Glutamatergic neuron (in vitro differentiated cells): ENCODE results near the gene USP16. TPM values are rescaled to one million over a fixed set of nuclear protein-coding genes. Genes with fewer than 3 reads are reported as not detected.

Source experiments
- DNase-seq: peaks from one replicate; pipeline ENCODE4 v3.0.0; 2022
- H3K27ac Mint-ChIP-seq: one replicate; pipeline ENCODE4 v1.8.0; 2020; ENCODE audit warnings: mild to moderate bottlenecking, mixed read lengths, inconsistent platforms; ENCODE audit not compliant: unreplicated experiment
- H3K27me3 Mint-ChIP-seq: one replicate; pipeline ENCODE4 v1.8.0; 2020; ENCODE audit warnings: mild to moderate bottlenecking, moderate library complexity, mixed read lengths, inconsistent platforms; ENCODE audit not compliant: unreplicated experiment
- H3K36me3 Mint-ChIP-seq: one replicate; pipeline ENCODE4 v1.8.0; 2020; ENCODE audit warnings: mild to moderate bottlenecking, mixed read lengths, inconsistent platforms; ENCODE audit not compliant: unreplicated experiment
- H3K4me1 Mint-ChIP-seq: one replicate; pipeline ENCODE4 v1.8.0; 2020; ENCODE audit warnings: mild to moderate bottlenecking, low read depth, mixed read lengths, inconsistent platforms; ENCODE audit not compliant: unreplicated experiment
- H3K4me3 Mint-ChIP-seq: one replicate; pipeline ENCODE4 v1.8.0; 2020; ENCODE audit warnings: mild to moderate bottlenecking, mixed read lengths, inconsistent platforms; ENCODE audit not compliant: unreplicated experiment
- H3K9me3 Mint-ChIP-seq: one replicate; pipeline ENCODE4 v1.8.0; 2020; ENCODE audit warnings: mild to moderate bottlenecking, moderate library complexity, mixed read lengths, inconsistent platforms; ENCODE audit not compliant: unreplicated experiment
- CTCF ChIP-seq: fragments of 200-600 bp; sonication (generic); IDR thresholded peaks from one replicate; pipeline ENCODE4 v1.5.0; 2021; ENCODE audit not compliant: partially characterized antibody, unreplicated experiment
- total RNA-seq: library from RNA; stranded (reverse); fragmentation: NEBNext Ultra II Directional; extraction: Animal tissue kit (Norgen Biotek cat#: 25700); gene quantifications from one replicate; pipeline ENCODE4 v1.2.1, GENCODE V29; 2021; ENCODE audit not compliant: unreplicated experiment

USP16 gene
- total RNA-seq, 1 donor from 2014 or later, result 21.9 TPM

- Mint-ChIP-seq H3K9me3 (peaks cover 5% of the 10 kb centered on the region), H3K27ac (peak overlapping the region; percentile 91), H3K36me3 (no peaks in the 10 kb centered on the region), H3K4me1 (peaks cover 2% of the 10 kb centered on the region), H3K27me3 (peaks cover 3% of the 10 kb centered on the region), H3K4me3 (peak overlapping the region; percentile 94)
- no peak for DNase-seq
- no peak for TF ChIP-seq CTCF
Observed at GRCh38 chr21:28991861-28992525, 32.5 kb upstream of the USP16 start.

- DNase-seq, result peak; percentile 98
- Mint-ChIP-seq H3K27ac (peak within 1 kb of the TSS; percentile 91), H3K36me3 (no peaks in the 10 kb centered on the region), H3K27me3 (peaks cover 3% of the 10 kb centered on the region), H3K4me3 (peak within 1 kb of the TSS; percentile 94), H3K4me1 (peaks cover 2% of the 10 kb centered on the region), H3K9me3 (peaks cover 5% of the 10 kb centered on the region)
- TF ChIP-seq CTCF, result no peak
Observed at GRCh38 chr21:28992526-28993292, 31.8 kb upstream of the USP16 start, which contains the start of gene LTN1. Gene LTN1 (minus strand): TSS chr21:28992877. CDS start chr21:28992805, 72 bp downstream.

GRCh38 chr21:28993293-28993629 lies 31.2 kb upstream of the USP16 start:
- no peak for TF ChIP-seq CTCF
- peaks cover 5% of the 10 kb centered on the region for H3K9me3 Mint-ChIP-seq
- peaks cover 2% of the 10 kb centered on the region for H3K4me1 Mint-ChIP-seq
- H3K36me3 Mint-ChIP-seq, result no peaks in the 10 kb centered on the region
- DNase-seq, result no peak
- H3K4me3 Mint-ChIP-seq, result peak overlapping the region; percentile 94
- H3K27me3 Mint-ChIP-seq, result peaks cover 3% of the 10 kb centered on the region
- peak overlapping the region; percentile 91 for H3K27ac Mint-ChIP-seq

- Mint-ChIP-seq H3K4me3 (peak overlapping the region; percentile 95), H3K9me3 (peaks cover 5% of the 10 kb centered on the region), H3K4me1 (no peaks in the 10 kb centered on the region), H3K36me3 (no peaks in the 10 kb centered on the region), H3K27me3 (peaks cover 2% of the 10 kb centered on the region), H3K27ac (peak overlapping the region; percentile 96)
- TF ChIP-seq CTCF, result no peak
- DNase-seq, result peak; percentile 95
Observed at GRCh38 chr21:29002442-29003144, 21.9 kb upstream of the USP16 start.
